Caco-2 (cell line): Measurements from ENCODE around the gene LTO1. TPM values are rescaled to one million over a fixed set of nuclear protein-coding genes. Genes with fewer than 3 reads are reported as not detected.

Experiments used
- BruUV-seq: library from RNA; stranded (reverse); fragments of 400-500 nt; replicated peaks from 2 replicates; lab custom pipeline; 2021; lab: Mats Ljungman, UMichigan
- CTCF ChIA-PET: fragments of 300-600 bp; sonication (Branson Sonifier 250); formaldehyde crosslinking; loops from one replicate; lab custom pipeline; 2022; ENCODE audit warnings: antibody characterized with exemption; lab: Charles Lee
- POLR2A ChIA-PET: fragments of 300-600 bp; sonication (Branson Sonifier 250); formaldehyde crosslinking; loops from one replicate; lab custom pipeline; 2022; ENCODE audit warnings: antibody characterized with exemption; lab: Charles Lee
- DNase-seq, 2 experiments: peaks; one replicate each; pipeline versions ENCODE4 v3.0.0 to v3.0.0-alpha.2; 2020 to 2022
- H3K27me3 ChIP-seq: replicated peaks from 2 replicates; pipeline ENCODE4 v1.6.0; 2011; ENCODE audit warnings: low read length; ENCODE audit not compliant: control insufficient read depth, insufficient read depth
- H3K36me3 ChIP-seq: 2 replicates; pipeline ENCODE4 v1.5.1; 2011; ENCODE audit warnings: low read length; ENCODE audit not compliant: control insufficient read depth, insufficient read depth
- H3K4me1 ChIP-seq: fragments of 250-450 bp; sonication (Bioruptor Pico); 2 replicates; pipeline ENCODE4 v1.5.1; 2020; ENCODE audit warnings: mild to moderate bottlenecking
- H3K4me3 ChIP-seq: 2 replicates; pipeline ENCODE4 v1.5.1; 2011; ENCODE audit warnings: low read depth, mild to moderate bottlenecking, control low read depth, low read length
- H3K9me3 ChIP-seq: fragments of 250-450 bp; sonication (Bioruptor Pico); 2 replicates; pipeline ENCODE4 v1.5.1; 2020; ENCODE audit warnings: mild to moderate bottlenecking, moderate library complexity
- H3K27ac Mint-ChIP-seq: one replicate; pipeline ENCODE4 v1.8.0; 2022; ENCODE audit warnings: mixed read lengths; ENCODE audit not compliant: unreplicated experiment
- H3K27me3 Mint-ChIP-seq: one replicate; pipeline ENCODE4 v1.8.0; 2022; ENCODE audit warnings: mixed read lengths; ENCODE audit not compliant: insufficient read depth, unreplicated experiment
- H3K36me3 Mint-ChIP-seq: one replicate; pipeline ENCODE4 v1.8.0; 2022; ENCODE audit warnings: mild to moderate bottlenecking, mixed read lengths; ENCODE audit not compliant: insufficient read depth, unreplicated experiment
- H3K4me1 Mint-ChIP-seq: one replicate; pipeline ENCODE4 v1.8.0; 2022; ENCODE audit warnings: low read depth, mixed read lengths; ENCODE audit not compliant: unreplicated experiment
- H3K4me3 Mint-ChIP-seq: one replicate; pipeline ENCODE4 v1.8.0; 2022; ENCODE audit warnings: mild to moderate bottlenecking, moderate library complexity, mixed read lengths; ENCODE audit not compliant: unreplicated experiment
- H3K9me3 Mint-ChIP-seq: one replicate; pipeline ENCODE4 v1.8.0; 2022; ENCODE audit warnings: mixed read lengths; ENCODE audit not compliant: unreplicated experiment
- intact Hi-C: fragments of 100-400 bp; cut with micrococcal nuclease; formaldehyde crosslinking; loops from one replicate; pipeline ENCODE4 v1.10.0; 2022; ENCODE audit not compliant: unreplicated experiment
- total RNA-seq: library from RNA; stranded (reverse); gene quantifications from 2 replicates; pipeline ENCODE4 v1.2.3, GENCODE V29; 2022
- TF ChIP-seq, protein P1 (sequence below), 2 experiments: fragments of 200-600 bp in 1 of 2; IDR thresholded peaks; 1 replicate in 1 of 2; 2 replicates in 1 of 2; pipeline versions ENCODE4 v1.5.1 to v1.8.0; 2011 to 2022; ENCODE audit warnings: antibody characterized with exemption in 1 of 2, control low read depth in 1 of 2, inconsistent platforms in 1 of 2, low read depth in 1 of 2, low read length in 1 of 2, mild to moderate bottlenecking in 1 of 2, moderate library complexity in 1 of 2; ENCODE audit not compliant: insufficient read depth in 1 of 2, severe bottlenecking in 1 of 2, unreplicated experiment in 1 of 2

LTO1 gene
- total RNA-seq, 1 experiment from 2014 or later: 49.3 TPM

DNA sequence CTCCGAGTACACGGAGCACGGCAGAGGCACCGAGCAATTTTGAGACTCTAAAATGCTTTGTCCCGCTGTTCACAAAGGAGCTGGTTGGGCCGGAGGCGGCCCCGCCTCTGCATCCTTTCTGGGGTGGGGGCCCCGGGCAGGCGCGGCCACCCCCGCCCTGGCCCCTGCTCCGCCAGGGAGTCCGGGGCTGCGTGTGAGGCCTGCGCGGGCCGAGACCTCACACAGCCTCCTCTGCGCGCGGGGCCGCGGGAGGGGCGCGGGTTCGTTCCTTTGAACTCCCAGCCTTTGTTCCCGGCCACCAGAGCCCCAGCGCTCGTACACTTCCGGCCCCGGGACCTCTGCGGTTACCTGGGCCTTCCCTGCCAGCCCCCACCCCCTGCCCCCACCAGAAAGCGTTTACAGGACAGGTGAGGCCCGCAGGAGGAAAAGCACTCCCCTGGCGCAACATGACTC, 27.1 kb upstream of the LTO1 start:
- Mint-ChIP-seq H3K27me3 (no peaks in the 10 kb centered on the region), H3K36me3 (peaks cover 4% of the 10 kb centered on the region), H3K4me1 (peaks cover 23% of the 10 kb centered on the region), H3K27ac (no peak overlapping the region), H3K4me3 (no peak overlapping the region), H3K9me3 (no peaks in the 10 kb centered on the region)
- ChIA-PET POLR2A (no interaction called here), CTCF (no interaction called here)
- intact Hi-C loops: no loop called here
- no peak for DNase-seq
- H3K4me3 ChIP-seq: no peak overlapping the region
- H3K27me3 ChIP-seq: no peaks in the 10 kb centered on the region
- no TSS peak for BruUV-seq
- peaks cover 28% of the 10 kb centered on the region for H3K4me1 ChIP-seq
- H3K9me3 ChIP-seq: no peaks in the 10 kb centered on the region
- no peaks in the 10 kb centered on the region for H3K36me3 ChIP-seq
- TF ChIP-seq, protein P1, sequence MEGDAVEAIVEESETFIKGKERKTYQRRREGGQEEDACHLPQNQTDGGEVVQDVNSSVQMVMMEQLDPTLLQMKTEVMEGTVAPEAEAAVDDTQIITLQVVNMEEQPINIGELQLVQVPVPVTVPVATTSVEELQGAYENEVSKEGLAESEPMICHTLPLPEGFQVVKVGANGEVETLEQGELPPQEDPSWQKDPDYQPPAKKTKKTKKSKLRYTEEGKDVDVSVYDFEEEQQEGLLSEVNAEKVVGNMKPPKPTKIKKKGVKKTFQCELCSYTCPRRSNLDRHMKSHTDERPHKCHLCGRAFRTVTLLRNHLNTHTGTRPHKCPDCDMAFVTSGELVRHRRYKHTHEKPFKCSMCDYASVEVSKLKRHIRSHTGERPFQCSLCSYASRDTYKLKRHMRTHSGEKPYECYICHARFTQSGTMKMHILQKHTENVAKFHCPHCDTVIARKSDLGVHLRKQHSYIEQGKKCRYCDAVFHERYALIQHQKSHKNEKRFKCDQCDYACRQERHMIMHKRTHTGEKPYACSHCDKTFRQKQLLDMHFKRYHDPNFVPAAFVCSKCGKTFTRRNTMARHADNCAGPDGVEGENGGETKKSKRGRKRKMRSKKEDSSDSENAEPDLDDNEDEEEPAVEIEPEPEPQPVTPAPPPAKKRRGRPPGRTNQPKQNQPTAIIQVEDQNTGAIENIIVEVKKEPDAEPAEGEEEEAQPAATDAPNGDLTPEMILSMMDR (IDR thresholded peaks at IDR 0.05; ENCODE audit: insufficient read depth in 1 of 2, low read depth in 1 of 2, low read length in 1 of 2, severe bottlenecking in 1 of 2, unreplicated experiment in 1 of 2): no peak

GRCh38 chr11:69700278-69701140, 25.4 kb upstream of the LTO1 start:
- ChIA-PET POLR2A (interaction anchor here (0.7 kb wide), 1 partner anchor 25 kb away, joined by 4 read pairs; no protein-coding TSS in a partner anchor), CTCF (interaction anchor here (0.6 to 1.3 kb wide), 4 partner anchors 9 to 270 kb away, joined by 3 to 11 read pairs (median 4); no protein-coding TSS in a partner anchor)
- DNase-seq: peak; percentile 60 to 72
- intact Hi-C loops: loop anchor here (1.0 kb wide), 1 partner anchor 9 kb away; no protein-coding TSS in a partner anchor
- TF ChIP-seq, protein P1 (IDR thresholded peaks at IDR 0.05; ENCODE audit: insufficient read depth in 1 of 2, low read depth in 1 of 2, low read length in 1 of 2, severe bottlenecking in 1 of 2, unreplicated experiment in 1 of 2): no peak
- BruUV-seq: no TSS peak
- Histone ChIP-seq H3K27me3 (no peaks in the 10 kb centered on the region), H3K4me3 (no peak overlapping the region), H3K36me3 (no peaks in the 10 kb centered on the region), H3K9me3 (no peaks in the 10 kb centered on the region), H3K4me1 (peaks cover 18% of the 10 kb centered on the region)
- Mint-ChIP-seq H3K9me3 (no peaks in the 10 kb centered on the region), H3K27me3 (no peaks in the 10 kb centered on the region), H3K4me1 (peaks cover 15% of the 10 kb centered on the region), H3K27ac (peak overlapping the region; percentile 36), H3K36me3 (peaks cover 4% of the 10 kb centered on the region), H3K4me3 (peak overlapping the region; percentile 15)

DNA sequence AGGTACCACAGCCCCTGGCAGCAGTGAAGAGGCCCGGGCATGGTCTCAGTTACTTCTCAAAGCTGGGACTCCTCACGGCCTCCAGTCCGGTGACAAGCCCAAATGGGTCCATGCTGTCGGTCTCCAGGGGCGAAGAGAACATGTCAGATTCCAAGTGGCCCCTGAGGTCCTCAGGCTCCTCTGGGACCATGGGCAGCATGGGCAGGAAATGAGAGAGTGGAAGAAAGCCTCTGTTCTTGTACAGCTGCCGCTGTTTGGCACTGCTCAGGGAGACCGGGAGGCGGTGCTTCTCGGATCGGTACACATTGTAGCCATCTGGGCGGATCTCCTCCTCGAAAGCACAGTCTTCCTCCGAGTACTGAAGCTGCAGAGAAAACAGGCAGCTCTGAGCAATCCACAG, 24.1 kb upstream of the LTO1 start:
- Histone ChIP-seq H3K27me3 (no peaks in the 10 kb centered on the region), H3K36me3 (no peaks in the 10 kb centered on the region), H3K4me3 (no peak overlapping the region), H3K4me1 (peaks cover 10% of the 10 kb centered on the region), H3K9me3 (no peaks in the 10 kb centered on the region)
- Mint-ChIP-seq H3K4me3 (no peak overlapping the region), H3K27me3 (no peaks in the 10 kb centered on the region), H3K4me1 (peaks cover 11% of the 10 kb centered on the region), H3K36me3 (peaks cover 4% of the 10 kb centered on the region), H3K9me3 (no peaks in the 10 kb centered on the region), H3K27ac (no peak overlapping the region)
- ChIA-PET POLR2A (no interaction called here), CTCF (no interaction called here)
- intact Hi-C loops: no loop called here
- BruUV-seq: no TSS peak
- DNase-seq: no peak
- TF ChIP-seq, protein P1 (IDR thresholded peaks at IDR 0.05; ENCODE audit: insufficient read depth in 1 of 2, low read depth in 1 of 2, low read length in 1 of 2, severe bottlenecking in 1 of 2, unreplicated experiment in 1 of 2): no peak
